ENCODE results near the gene KNSTRN.

GRCh38 chr15:40392986-40393948 is 10.7 kb downstream of the KNSTRN start:
- TF ChIP-seq POLR2A (IDR thresholded peaks at IDR 0.05; ENCODE audit: low read depth, low read length), result no peak
- no peak for TF ChIP-seq TAF1 (IDR thresholded peaks at IDR 0.05; ENCODE audit: borderline replicate concordance, low read depth, low read length)
- no peak for TF ChIP-seq POLR2AphosphoS5 (IDR thresholded peaks at IDR 0.05; ENCODE audit: low read depth, low read length)

Data from GM12892 (cell line).